ENCODE results near the gene LYZL6.

The LYZL6 gene

DNA sequence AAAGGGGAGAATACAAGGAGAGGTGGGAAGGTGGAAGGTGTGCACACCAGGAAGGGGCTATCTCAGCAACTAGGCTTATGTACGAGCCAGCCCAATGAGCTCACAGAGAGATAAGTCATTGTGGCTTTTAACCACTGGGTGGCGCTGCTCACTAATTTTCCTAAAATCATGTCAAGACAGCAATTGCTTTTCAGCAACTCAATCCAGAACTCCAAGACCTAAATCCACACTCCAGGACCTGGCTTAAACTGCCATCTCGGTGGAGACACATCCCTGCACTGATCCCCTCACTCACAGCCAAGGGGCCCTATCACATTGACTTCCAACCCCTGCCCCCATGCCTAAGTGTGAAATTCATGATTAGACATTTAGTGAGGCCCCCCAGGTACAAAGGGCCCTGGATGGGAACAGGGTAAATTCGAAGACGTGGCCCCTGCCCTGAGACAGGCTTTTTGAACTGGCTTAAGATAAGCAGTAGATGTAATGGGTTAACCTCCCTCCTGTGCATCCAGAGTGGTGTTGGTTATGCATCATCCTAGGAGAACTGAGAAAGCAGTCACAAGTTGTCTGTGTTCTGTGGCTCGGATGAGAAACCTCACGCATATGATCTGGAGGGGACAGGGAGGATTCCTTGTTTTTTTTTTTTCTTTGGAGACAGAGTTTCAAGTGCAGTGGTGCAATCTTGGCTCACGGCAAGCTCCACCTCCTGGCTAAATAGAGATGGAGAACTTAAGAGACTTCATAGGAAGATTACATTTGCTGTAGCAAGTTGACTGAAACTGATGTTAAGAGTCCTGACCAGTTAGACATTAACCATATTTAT, 26.3 kb upstream of the LYZL6 start:
- TF ChIP-seq, protein P1, sequence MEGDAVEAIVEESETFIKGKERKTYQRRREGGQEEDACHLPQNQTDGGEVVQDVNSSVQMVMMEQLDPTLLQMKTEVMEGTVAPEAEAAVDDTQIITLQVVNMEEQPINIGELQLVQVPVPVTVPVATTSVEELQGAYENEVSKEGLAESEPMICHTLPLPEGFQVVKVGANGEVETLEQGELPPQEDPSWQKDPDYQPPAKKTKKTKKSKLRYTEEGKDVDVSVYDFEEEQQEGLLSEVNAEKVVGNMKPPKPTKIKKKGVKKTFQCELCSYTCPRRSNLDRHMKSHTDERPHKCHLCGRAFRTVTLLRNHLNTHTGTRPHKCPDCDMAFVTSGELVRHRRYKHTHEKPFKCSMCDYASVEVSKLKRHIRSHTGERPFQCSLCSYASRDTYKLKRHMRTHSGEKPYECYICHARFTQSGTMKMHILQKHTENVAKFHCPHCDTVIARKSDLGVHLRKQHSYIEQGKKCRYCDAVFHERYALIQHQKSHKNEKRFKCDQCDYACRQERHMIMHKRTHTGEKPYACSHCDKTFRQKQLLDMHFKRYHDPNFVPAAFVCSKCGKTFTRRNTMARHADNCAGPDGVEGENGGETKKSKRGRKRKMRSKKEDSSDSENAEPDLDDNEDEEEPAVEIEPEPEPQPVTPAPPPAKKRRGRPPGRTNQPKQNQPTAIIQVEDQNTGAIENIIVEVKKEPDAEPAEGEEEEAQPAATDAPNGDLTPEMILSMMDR (IDR thresholded peaks at IDR 0.05; ENCODE audit: low read depth, low read length), result peak; percentile 58

DNA sequence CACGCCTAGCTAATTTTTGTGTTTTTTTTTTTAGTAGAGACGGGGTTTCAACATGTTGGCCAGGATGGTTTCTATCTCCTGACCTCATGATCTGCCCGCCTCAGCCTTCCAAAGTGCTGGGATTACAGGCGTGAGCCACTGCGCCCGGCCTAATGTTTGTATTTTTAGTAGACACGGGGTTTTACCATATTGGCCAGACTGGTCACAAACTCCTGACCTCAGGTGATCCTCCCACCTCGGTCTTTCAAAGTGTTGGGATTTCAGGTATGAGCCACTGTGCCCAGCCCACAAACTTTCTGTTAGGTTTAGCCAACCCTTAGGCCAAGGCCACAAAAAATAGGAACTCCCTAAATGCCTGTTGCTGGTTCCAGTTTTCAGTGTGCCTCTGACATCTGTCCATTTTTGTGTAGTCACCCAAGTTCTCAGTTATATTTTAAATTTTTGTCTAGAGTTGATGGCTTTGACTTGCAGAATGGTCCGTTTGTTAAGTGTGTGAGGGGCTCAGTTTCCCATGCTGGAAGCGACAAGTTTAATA, 25.1 kb upstream of the LYZL6 start:
- TF ChIP-seq, protein P1 (IDR thresholded peaks at IDR 0.05; ENCODE audit: low read depth, low read length), result no peak
- no peak overlapping the region for H3K4me3 ChIP-seq (ENCODE audit: low read depth, low read length)

More for the DNA sequence above, 26.3 kb upstream of the LYZL6 start:
- H3K4me3 ChIP-seq (ENCODE audit: low read depth, low read length), result no peak overlapping the region

DNA sequence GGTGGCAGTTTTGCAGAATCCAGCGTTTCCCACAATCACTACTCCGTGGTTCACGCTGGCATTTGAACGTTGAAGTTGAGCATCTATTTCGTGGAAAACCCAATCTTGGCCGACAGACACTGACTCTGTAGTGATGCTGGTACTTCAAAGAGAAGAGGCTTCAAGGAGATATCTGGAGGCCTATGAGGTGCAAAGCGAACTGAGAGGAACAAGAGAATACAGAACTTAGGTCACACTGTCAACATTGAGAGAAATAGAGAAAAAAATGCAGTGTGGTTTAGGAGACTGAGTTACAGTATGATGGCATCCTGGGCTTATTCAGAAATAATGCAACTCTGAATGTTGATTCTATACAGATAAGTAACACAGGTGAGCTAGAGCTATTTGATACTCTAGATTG, 21.8 kb upstream of the LYZL6 start:
- no peak overlapping the region for H3K4me3 ChIP-seq (ENCODE audit: low read depth, low read length)
- TF ChIP-seq, protein P1 (IDR thresholded peaks at IDR 0.05; ENCODE audit: low read depth, low read length), result no peak

DNA sequence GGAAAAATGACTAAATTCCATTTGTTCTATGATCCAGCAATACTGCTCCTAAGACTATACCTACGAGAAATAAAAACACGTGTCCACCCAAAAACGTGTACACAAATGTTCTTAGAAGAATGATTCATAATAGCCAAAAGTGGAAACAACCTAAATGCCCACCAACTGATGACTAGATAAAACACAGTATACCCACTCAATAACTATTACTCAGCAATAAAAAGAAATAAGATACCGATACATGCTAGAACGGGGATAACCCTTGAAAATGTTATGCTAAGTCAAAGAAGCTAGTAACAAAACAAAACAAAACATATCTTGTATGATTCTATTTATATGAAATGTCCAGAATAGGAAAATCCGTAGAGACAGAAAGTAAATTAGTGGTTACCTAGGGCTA, 20.1 kb upstream of the LYZL6 start:
- no peak overlapping the region for H3K4me3 ChIP-seq (ENCODE audit: low read depth, low read length)
- TF ChIP-seq, protein P1 (IDR thresholded peaks at IDR 0.05; ENCODE audit: low read depth, low read length), result no peak

DNA sequence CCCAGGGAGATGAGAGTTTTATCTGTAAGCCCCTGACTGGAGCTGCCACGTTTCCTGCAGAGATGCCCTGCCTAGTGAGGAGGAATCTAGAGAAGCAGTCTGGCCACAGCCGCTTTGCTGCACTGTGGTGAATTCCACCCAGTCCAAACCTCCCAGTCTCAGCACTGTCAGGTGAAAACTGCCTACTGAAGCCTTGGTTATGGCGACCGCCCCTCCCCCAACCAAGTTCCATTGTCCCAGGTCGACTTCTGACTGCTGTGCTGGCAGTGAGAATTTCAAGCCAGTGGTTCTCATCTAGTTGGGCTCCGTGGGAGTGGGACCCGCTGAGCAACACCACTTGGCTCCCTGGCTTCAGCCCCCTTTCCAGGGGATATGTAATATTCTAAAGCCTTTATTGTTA, 10.2 kb upstream of the LYZL6 start:
- TF ChIP-seq, protein P1 (IDR thresholded peaks at IDR 0.05; ENCODE audit: low read depth, low read length), result no peak
- no peak overlapping the region for H3K4me3 ChIP-seq (ENCODE audit: low read depth, low read length)

DNA sequence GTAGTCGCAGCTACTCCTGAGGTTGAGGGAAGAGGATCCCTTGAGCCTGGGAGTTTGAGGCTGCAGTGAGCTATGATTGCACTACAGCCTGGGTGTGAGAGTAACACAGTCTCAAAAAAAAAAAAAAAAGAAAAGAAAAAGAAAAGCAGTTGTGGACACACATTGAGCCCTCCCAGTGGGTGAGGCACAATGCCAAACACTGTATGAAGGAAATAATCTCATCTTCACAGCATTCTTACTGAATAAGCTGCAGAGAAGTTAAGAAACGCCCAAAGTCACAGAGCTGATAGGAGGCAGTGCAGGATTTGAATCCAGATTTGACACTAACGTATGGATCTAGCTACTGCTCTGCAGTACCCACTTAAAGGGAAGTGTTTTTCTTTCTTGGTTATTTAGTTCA, 5.9 kb upstream of the LYZL6 start:
- TF ChIP-seq, protein P1 (IDR thresholded peaks at IDR 0.05; ENCODE audit: low read depth, low read length), result no peak
- no peak overlapping the region for H3K4me3 ChIP-seq (ENCODE audit: low read depth, low read length)

DNA sequence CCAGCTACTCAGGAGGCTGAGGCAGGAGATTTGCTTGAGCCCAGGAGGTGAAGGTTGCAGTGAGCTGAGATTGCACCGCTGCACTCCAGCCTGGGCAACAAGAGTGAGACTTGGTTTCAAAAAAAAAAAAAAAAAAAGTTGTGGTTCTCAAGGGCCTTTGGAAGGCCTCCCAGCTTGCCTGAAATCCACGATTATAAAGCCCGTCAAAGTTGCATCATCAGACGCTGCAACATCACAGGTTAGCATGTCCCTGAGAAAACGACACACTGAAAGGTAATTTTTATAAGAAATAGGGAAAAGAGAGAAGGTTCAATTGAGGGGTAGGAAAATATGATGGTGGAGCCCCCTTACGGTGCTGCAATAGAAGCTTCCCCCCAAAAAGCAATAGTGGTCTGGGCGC, 4.6 kb upstream of the LYZL6 start:
- no peak overlapping the region for H3K4me3 ChIP-seq (ENCODE audit: low read depth, low read length)
- TF ChIP-seq, protein P1 (IDR thresholded peaks at IDR 0.05; ENCODE audit: low read depth, low read length), result no peak

Measured in WI38 (cell line).